GM12865 (cell line): ENCODE measurements around the gene IP6K2.
"Not testable (repeated sequence)": the region's sequence is repeated elsewhere in the genome, so short reads cannot be mapped to it uniquely, and the experiment has no call there.

Experiments
- DNase-seq: peaks from one replicate; pipeline ENCODE4 v3.0.0; 2010; ENCODE audit warnings: low read depth
- H3K4me3 ChIP-seq: 2 replicates; pipeline ENCODE4 v1.5.1; 2011; ENCODE audit warnings: mild to moderate bottlenecking, low read depth, low read length, control low read depth
- CTCF ChIP-seq: IDR thresholded peaks from 2 replicates; pipeline ENCODE4 v1.5.1; 2011; ENCODE audit warnings: low read length, control low read depth, low read depth, inconsistent platforms; ENCODE audit not compliant: insufficient read depth; ENCODE audit errors: missing control alignments

Gene IP6K2

DNA sequence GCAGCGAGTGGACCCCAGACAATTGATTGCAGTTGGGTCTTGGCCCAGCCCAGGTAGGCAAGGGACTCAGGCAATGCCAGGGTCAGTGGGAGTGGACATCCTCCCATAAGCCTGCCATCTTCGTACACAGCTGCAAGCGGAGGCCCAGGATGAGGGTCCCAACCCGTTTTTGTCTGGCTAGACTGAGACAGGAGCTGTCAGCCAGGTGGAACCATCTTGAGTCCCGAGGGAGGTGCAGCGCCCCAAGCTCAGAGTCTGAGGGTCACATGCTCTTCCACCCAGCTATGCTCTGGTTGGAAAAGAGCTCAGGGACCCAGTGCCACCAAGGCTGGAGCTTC is 22.6 kb upstream of the IP6K2 start:
- no peak overlapping the region for H3K4me3 ChIP-seq
- no peak for DNase-seq
- no peak for TF ChIP-seq CTCF

DNA sequence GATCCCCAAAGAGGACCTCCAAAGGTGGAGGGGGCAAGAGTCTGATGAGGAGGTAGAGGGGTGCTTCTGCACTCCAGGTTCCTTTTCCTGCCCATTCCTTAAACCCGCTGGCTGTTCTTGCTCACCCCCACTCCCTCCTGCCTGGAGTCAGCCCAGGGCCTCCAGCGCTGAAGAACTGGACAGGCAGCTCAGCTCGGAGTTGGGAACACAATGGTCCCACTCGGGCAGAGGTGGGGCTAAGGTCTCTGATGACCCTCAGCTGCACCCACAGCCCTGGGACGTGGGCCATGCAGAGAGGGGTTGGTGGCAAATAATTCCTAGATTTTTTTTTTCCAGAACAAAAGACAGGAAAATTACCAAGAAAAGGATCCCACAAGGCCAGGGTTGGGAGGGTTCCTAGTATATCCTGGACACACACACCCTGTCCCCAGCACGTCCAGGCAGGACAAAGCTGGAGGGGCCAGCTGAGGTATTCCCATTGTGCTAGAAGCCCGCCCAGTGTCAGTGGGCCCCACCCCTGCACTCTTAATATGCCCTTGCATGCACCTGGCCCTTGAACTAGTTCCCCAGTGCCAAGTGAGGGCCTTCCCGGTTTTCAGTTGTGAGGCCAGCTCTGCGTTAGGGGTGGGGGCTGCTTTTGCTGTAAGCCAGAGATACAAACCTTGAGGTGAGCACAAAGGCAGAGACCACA is 22.1 kb upstream of the IP6K2 start:
- no peak for DNase-seq
- no peak for TF ChIP-seq CTCF
- no peak overlapping the region for H3K4me3 ChIP-seq

DNA sequence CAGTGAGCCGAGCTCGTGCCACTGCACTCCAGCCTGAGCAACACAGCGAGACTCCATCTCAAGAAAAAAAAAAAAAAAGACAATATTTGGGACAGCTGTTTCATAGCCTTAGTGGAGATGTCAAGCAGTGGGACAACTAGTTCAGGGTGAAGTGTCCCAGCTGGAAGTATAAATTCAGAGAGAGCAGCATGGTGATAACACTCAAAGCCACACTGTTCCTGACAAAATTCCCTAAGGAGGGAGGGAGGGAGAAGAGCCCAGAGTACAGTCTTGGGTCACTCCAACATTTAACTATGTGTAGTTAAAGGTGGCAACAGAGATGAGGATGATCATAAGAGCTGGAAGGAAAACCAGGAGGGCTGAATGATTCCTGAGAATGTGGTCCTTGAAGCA is 21.1 kb upstream of the IP6K2 start:
- no peak overlapping the region for H3K4me3 ChIP-seq
- no peak for TF ChIP-seq CTCF
- no peak for DNase-seq

- H3K4me3 ChIP-seq, DNase-seq: not testable (repeated sequence)
These were observed 18.2 kb upstream of the IP6K2 start for GRCh38 chr3:48735075-48735767.

- not testable (repeated sequence) for H3K4me3 ChIP-seq, DNase-seq
These were observed 17.5 kb upstream of the IP6K2 start for GRCh38 chr3:48734541-48734940.

DNA sequence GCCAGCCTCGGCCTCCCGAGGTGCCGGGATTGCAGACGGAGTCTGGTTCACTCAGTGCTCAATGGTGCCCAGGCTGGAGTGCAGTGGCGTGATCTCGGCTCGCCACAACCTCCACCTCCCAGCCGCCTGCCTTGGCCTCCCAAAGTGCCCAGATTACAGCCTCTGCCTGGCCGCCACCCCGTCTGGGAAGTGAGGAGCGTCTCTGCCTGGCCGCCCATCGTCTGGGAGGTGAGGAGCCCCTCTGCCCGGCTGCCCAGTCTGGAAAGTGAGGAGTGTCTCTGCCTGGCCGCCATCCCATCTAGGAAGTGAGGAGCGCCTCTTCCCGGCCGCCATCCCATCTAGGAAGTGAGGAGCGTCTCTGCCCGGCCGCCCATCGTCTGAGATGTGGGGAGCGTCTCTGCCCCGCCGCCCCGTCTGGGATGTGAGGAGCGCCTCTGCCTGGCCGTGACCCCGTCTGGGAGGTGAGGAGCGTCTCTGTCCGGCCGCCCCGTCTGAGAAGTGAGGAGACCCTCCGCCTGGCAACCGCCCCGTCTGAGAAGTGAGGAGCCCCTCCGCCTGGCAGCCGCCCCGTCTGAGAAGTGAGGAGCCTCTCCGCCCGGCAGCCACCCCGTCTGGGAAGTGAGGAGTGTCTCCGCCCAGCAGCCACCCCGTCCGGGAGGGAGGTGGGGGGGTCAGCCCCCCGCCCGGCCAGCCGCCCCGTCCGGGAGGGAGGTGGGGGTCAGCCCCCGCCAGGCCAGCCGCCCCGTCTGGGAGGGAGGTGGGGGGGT is 16.9 kb upstream of the IP6K2 start:
- not testable (repeated sequence) for DNase-seq, H3K4me3 ChIP-seq

DNA sequence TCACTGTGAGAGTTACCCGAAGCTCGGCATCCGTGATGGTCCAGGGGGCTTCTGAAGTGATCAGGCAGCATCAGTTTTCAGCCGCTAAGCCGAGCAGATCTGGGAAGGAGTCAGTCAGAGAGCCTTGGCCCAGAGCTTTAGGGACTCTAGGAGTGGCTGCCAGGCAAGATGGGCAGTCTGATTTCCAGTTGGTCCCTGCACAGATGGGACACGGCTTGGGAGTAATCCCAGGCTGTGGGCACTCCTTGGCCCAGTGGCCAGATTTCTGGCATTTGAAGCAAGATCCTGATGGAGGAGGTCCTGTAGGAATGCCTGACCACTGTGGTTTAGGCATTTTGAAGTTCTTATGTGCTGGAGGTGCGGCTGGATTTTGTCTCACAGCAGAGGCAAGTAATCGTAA is 10.5 kb upstream of the IP6K2 start:
- TF ChIP-seq CTCF: no peak
- DNase-seq: no peak
- no peak overlapping the region for H3K4me3 ChIP-seq

GRCh38 chr3:48725185-48725855 is 8.3 kb upstream of the IP6K2 start:
- DNase-seq, H3K4me3 ChIP-seq: not testable (repeated sequence)
